GM18519 (cell line): ENCODE data around the gene SLIT3.

Experiments
- ATAC-seq: cut with Tn5 transposase; IDR thresholded peaks from one replicate; pipeline ENCODE4 v1.9.1; 2021; ENCODE audit warnings: mild to moderate bottlenecking, moderate library complexity; ENCODE audit not compliant: unreplicated experiment, low FRiP score

Gene SLIT3

GRCh38 chr5:168701641-168702040 lies 599.3 kb downstream of the SLIT3 start:
- no peak for ATAC-seq

GRCh38 chr5:168699002-168699401 lies 601.9 kb downstream of the SLIT3 start:
- ATAC-seq, result no peak

GRCh38 chr5:168697034-168697720 lies 603.8 kb downstream of the SLIT3 start:
- no peak for ATAC-seq

- no peak for ATAC-seq
These were observed 604.3 kb downstream of the SLIT3 start for GRCh38 chr5:168696611-168697010.

- ATAC-seq, result no peak
These were observed 605.6 kb downstream of the SLIT3 start for GRCh38 chr5:168695301-168695835.

- no peak for ATAC-seq
These were observed 606.6 kb downstream of the SLIT3 start for GRCh38 chr5:168694289-168694688.

GRCh38 chr5:168693883-168694282 lies 607.1 kb downstream of the SLIT3 start:
- ATAC-seq, result no peak

- no peak for ATAC-seq
These were observed 607.6 kb downstream of the SLIT3 start for GRCh38 chr5:168693297-168693696.

GRCh38 chr5:168691891-168692290 lies 609.0 kb downstream of the SLIT3 start:
- ATAC-seq, result no peak

GRCh38 chr5:168689260-168689659 lies 611.7 kb downstream of the SLIT3 start:
- no peak for ATAC-seq

- ATAC-seq, result no peak
These were observed 614.1 kb downstream of the SLIT3 start for GRCh38 chr5:168686837-168687236.

- no peak for ATAC-seq
These were observed 615.4 kb downstream of the SLIT3 start for GRCh38 chr5:168685566-168685965.

GRCh38 chr5:168683927-168684295 lies 617.0 kb downstream of the SLIT3 start:
- no peak for ATAC-seq

GRCh38 chr5:168683247-168683926 lies 617.6 kb downstream of the SLIT3 start:
- no peak for ATAC-seq

GRCh38 chr5:168681556-168682183 lies 619.3 kb downstream of the SLIT3 start:
- ATAC-seq, result no peak

- no peak for ATAC-seq
These were observed 620.5 kb downstream of the SLIT3 start for GRCh38 chr5:168680395-168680794.

GRCh38 chr5:168679515-168679920 lies 621.4 kb downstream of the SLIT3 start:
- ATAC-seq, result no peak

- no peak for ATAC-seq
These were observed 624.4 kb downstream of the SLIT3 start for GRCh38 chr5:168676501-168676900.

- no peak for ATAC-seq
These were observed 625.0 kb downstream of the SLIT3 start for GRCh38 chr5:168675883-168676408.

- ATAC-seq, result no peak
These were observed 626.0 kb downstream of the SLIT3 start for GRCh38 chr5:168674893-168675482.

GRCh38 chr5:168672888-168673287 lies 628.1 kb downstream of the SLIT3 start:
- ATAC-seq, result no peak
